HG03066 (cell line): ENCODE data around the gene SRL.

Source experiments
- ATAC-seq: cut with Tn5 transposase; IDR thresholded peaks from one replicate; pipeline ENCODE4 v1.9.1; 2021; ENCODE audit warnings: low read depth; ENCODE audit not compliant: unreplicated experiment

The SRL gene

DNA sequence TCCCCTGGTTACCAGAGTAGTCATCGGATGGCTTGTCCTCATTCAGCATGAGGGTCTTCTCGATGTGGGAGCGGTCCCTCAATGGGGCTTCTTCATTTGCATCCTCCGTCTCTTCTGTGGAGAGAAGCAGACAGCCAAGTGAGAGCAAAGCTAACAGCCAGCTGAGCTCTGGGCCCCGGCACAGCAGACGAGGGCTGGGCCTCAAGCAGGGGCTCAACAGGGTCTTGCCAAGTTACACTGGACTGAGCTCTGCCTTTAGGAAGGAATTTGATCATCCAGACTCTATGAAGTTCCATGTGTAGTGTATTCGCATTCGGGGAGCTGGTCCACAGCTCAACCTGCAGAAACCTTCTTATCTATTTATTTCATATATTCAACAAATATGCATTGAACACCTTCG is 37.4 kb downstream of the SRL start:
- no peak for ATAC-seq

DNA sequence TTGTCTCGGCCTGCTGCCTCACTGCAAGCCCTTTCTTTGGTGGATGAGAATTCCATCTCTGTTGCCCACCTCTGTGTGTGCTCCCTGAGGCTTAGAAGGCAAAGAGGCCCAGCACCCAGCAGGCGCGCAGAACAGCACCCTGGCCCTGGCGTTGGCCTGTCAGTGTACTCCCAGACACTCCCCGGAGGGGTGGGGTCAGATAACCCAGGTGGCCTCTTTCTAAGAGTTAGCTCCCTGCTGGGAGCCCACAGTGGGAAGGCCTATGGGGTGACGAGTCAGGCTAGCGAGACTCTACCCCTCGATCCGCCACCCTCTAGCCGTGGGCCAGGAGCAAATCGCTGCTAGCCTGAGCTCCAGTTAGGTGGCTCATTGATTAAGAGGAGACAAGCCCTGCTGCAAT is 38.1 kb downstream of the SRL start:
- ATAC-seq: no peak

DNA sequence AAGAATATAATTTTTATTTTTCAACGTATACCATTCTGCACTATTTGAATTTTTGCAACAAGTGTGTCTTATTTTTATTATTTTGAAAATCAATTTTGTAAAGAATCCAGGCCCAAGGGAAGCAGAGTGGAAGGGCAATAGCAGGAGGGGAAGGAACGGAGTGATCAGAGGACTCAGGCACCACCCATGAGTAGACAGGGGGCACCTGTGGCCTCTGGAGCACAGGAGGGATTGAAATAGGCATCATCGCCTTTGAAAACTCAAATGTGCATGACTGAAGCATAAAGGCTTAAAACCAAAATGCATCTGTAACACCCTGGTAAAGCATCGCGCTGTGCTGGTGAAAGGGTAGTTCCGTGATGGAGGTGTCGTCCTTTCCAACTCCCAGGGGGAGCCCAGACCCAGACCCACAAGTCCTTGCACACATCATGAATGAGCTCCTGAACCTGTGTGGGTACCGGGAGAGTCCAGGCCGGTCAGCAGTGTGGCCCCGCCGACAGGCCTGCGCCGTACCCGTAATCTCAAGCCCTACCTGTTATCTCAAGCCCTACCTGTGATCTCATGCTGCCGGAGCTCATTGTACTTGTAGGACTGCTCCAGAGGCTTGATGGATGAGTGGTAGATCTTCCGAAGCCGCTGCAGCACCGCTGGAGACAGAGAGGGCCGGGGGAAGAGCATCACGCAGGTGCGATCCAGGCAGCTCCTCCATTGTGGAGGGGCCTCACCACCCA is 39.1 kb downstream of the SRL start:
- ATAC-seq: no peak

DNA sequence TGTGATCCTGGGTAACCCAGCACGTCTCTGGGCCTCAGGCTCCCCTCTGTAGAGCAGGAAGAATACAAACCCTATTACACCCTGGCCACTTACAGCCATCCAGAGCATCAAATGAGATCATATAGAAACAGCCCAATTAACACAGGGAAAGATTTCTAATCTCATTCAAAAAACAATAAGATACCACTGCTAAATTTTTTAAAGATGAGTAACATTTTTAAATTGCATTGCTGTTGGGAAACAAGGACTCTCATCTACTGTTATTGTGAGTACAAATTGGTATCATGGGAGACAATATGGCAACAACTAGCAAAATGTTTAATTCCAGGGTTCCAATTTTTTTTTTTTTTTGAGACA is 41.1 kb downstream of the SRL start:
- no peak for ATAC-seq

DNA sequence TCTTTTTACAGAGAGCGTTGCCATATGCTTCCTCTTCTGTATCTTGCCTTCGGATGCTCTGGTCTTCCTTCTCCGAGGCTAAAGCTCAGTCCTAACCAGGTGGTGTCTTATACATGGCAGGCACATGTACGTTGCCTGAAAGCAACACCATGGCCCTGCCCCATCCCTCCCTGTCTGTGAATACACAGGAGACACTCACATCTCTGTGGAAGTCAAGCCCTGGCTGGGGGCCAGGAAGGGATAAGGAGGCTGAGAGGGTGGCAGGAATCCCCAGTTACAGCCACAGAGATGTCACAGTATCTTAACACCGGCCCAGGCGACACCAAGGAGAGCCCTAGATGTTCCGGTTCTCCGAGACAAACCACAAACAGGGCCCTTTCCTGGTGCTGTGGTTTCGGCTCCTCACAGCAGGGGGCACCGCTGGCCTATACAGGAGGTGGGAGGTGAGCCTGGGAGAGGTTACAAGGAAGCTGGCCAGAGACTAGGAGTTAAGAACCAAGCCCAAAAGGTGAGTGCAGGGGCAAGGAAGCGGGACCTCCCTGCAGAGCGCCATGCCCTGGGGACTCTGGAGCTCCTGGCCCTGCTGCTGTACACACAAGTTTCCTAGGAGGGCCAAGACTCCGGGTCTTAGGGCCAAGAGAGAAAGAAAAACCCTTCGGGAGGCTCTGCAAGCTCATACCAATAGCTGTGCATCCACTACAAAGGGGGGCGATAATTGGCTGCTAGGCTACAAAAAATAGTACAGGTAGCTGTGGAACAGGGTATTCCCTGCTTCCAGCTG is 41.7 kb downstream of the SRL start:
- ATAC-seq: no peak

DNA sequence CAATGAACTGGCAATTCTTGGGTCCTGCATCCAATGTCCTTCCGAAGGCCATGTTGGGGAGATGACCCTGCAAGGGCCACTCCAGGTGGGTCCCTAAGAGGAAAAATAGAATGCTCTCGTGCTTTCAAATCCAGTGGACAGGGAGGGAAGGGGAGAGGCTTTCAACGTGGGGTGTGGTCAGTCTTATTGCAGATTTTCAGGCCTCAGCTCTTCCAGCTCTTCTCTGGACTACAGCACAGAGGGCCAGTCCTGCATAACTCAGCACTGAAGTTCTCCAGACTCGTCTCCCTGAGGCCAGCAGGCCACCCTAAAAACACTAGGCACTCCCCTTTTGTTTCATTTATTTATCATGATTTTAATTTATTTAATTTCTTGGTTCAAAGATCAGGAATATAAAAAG is 43.1 kb downstream of the SRL start:
- no peak for ATAC-seq

DNA sequence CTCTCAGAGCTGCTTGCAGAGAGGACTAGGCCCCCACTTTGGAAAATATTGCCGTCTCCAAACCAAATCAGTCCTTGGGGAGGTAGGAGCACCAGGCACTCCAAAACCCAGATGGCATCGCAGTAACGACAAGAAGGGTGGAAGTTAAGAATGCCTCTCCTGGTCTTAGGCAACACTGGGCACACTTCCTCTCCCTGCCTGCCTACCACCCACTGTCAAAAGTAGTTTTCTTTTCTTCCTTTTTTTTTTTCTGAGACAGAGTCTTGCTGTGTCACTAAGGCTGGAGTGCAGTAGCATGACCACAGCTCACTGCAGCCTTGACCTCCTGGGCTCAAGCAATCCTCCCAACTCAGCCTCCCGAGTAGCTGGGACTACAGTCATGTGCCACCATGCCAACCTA is 47.2 kb downstream of the SRL start:
- ATAC-seq: no peak

DNA sequence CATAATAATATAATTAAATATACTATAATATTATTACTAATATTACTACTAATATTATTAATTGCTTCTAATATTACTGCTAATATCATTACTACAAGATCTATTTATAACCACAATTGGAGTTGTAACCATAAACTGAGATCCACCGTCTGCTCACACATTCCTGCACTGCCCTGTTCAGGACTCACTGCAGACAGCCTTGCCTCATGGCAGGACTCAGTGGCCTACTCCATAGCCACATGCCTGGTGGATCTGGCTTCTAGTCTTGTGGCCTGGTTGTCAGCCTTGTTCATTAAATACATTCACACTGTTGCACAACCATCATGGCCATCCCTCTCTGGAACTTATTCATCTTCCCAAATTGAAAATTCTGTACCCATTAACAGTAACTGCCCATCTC is 48.0 kb downstream of the SRL start:
- ATAC-seq: no peak

DNA sequence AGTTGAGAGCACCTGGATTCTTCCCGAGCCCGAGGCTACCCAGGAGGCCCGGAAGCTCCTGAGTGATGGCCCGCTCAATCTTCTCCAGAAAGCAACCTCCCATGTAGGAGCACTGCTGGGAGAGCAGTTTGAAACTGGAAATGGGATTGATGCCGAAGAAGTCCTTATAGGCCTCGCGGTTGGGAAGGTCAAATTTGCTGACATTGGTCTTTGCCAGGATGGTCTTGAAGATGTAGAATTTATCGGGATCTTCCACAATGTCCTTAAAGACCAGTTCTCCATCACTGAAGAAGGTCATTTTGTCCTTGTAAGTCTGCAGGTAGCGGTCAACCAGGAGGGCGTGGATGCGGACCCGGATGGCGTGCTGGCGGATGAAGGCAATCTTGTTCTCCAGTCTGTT is 49.7 kb downstream of the SRL start:
- no peak for ATAC-seq

DNA sequence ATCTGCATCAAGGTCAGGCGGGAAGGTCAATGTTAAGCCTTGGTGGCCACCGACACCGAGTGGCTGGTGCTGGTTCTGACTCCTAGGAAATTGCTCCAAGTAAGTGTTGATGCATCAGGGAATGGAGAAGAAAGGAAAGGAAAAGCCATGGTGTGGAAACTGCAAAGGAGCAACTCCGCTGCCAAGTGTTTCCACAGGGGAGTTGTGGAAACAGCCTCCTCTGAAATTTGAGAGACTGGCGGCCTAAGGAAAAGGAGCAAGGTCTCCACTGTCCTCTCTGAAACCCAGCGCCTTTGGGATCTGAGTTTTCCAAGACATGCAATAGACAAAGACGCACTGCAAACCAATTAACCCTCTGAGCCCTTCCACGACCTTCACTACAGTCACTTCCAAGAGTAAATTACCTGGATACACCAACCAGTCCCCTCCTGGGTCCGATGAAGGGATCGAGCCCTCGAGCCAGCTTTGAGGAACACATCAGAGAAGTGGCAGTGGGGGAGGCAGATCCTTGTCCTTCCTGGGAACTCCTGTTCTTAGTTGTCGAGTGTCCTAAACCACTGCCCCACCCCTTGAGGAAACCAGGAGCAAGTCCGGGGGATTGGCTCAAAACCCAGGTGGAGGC is 51.1 kb downstream of the SRL start:
- ATAC-seq: no peak

DNA sequence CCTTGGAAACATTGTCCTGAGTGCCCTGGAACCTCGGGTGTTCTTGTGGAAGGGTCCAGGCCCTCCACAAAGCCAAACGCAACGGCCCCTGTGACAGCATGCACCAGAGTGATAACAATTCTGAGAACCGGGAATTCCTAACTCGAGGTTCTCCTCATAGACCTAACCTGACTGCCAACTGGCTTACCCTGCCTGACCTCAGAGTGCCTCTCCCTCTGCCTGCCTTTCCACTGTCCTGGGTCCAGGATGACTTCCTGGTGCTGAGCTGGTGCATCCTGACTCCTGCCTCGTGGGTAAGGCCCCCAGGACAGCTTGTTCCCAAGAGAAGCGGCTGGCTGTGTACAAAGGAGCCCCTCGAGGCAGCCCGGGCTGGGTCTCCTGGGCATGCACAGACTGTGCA is 51.8 kb downstream of the SRL start:
- ATAC-seq: no peak

DNA sequence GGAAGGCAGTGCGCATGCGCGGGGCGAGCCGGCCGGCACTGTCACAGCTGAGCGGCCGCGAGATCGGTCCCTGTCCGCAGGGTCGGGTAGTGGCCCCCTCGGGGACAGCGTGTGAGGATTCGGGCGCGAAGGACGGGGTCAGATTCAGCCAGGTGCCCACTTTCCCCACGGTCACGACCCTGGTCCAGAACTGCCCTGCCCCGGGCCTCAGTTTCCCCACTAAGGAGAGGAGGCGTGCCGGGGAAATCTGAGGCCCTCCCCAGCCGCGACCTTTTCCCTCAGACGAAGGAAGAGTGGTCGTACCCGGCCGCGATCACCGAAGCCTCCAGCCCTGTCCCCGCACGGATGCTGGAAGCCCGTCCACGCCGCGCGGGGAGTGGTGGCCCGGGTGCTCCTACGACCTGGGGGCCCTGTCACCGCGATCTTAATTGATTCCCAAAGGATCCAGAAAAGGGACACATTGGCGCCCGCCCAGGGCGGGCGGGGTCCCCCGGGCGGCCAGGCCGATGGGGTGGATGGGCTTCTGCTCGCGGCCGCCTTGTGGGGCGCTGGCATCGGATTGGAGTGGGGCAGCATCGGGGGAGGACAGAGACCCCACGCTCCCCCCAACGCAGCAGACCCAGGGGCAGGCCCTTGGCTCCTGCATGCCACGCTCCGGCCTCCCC is 57.7 kb downstream of the SRL start:
- no peak for ATAC-seq

DNA sequence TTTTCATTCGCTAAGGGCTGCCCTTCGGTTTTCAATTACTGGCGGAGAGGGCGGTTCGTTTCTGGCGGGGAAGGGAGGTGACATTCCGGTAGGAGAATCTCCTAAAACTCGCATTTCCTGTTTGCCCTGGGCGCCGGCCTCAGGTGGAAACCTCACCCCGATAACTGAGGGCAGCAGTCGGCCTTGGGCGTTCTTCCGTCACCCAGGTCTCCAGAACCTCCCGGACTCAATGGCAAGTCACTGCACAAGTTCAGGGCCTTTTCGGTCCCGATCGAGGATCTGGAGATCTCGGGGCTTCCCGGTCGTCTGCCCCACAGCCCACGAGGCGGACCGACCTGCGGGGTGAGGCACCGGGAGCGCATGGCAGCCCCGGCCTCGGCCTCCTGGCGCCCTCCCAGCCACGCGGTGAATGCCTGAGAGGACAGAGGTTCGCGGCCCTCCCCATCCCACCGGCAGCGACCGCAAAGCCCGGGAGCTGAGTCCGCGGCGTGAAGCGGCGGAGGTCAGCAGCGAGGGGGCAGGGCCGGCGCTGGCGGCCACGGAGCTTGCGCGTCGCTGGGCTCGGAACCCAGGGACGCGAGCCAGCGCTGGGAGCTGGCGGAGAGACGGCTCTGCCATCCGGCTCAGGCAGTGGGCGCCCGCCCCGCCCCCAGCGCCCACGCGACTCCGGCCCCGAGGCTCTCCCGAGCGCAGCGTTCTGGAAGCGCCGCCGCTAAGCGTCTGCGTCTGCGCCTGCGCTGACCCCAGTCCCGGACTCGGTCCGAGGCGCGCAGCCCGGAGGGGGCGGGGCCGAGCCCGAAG is 58.4 kb downstream of the SRL start:
- peak; percentile 78 for ATAC-seq

DNA sequence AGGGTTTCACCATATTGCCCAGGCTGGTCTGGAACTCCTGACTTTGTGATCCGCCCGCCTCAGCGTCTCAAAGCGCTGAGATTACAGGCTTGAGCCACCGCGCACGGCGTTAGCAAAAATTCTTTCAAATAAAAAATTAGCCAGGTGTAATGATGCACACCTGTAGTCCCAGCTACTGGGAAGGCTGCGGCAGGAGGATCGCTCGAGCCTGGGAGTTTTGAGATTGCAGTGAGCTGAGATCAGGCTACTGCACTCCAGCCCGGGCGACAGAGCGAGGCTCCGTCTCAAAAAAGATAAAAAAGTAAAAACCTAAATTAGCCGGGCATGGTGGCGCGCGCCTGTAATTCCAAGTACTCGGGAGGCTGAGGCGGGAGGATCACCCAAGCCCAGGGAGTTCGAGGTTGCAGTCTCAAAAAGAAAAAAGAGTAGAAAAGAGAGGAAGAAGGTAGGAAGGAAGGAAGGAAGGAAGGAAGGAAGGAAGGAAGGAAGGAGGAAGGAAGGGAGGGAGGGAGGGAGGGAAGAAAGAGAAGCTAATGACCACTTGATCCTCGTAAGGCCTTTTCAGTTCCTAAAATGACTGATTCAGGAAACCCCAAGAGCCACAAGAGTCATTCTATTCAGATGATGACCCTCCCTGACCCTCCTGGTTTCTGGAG is 59.2 kb downstream of the SRL start:
- peak; percentile 34 for ATAC-seq

DNA sequence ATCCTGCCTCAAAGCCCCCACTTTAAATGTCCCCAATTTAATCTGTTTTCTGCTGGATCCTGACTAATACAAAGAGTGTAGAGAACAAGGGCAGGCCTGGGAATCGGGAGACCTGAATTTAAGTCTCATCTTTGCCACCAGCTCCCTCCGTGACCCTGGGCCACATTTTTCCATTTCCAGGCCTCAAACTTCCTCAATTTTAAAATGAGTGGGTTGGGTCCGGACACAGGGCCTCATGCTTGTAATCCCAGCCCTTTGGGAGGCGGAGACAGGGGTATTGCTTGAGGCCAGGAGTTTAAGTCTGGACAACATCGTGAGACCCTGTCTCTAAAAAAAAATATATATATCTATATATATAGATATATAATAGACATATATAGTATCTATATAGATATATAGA is 61.4 kb downstream of the SRL start:
- ATAC-seq: no peak

DNA sequence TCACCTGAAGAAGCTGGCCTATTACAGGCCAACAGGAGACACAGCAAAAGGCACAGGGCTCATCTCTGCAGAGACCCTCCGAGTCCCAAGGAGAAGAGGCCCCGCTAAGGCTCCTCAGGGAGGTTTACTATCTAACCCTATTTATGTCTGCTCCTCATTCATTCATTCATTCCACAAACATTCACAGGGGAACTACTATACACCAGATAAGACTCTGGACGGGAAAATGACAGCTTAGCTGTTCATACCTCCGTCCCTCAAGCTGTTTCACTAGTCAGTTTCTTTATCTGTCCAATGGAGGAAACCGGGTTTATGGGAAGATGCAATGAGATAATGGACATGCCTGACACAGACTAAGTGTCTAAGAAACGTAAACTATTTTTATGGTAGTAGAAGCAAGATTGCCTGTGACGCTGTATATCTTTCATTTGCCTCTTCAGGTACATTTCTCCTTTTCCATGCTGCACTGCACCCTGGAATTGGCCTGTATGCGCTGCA is 62.1 kb downstream of the SRL start:
- no peak for ATAC-seq

DNA sequence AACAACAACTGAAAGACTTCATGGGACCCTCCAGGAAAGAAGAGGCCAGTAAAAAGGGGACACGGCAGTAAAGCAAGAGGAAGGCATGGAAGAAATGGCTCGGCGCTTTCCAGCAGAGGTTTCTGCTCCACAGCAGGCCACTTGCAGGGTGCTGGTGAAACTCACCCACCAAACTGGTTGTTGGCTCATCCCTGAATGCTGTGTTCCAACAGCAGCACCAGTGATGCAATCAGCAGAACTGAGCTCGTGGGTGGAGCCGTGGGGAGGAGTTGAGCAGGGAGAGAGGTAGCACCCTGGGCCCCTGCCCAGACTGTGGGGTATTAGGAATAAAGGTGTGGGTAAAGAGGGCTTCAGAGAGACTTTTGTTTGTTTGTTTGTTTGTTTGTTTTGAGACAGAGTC is 62.9 kb downstream of the SRL start:
- ATAC-seq: no peak

DNA sequence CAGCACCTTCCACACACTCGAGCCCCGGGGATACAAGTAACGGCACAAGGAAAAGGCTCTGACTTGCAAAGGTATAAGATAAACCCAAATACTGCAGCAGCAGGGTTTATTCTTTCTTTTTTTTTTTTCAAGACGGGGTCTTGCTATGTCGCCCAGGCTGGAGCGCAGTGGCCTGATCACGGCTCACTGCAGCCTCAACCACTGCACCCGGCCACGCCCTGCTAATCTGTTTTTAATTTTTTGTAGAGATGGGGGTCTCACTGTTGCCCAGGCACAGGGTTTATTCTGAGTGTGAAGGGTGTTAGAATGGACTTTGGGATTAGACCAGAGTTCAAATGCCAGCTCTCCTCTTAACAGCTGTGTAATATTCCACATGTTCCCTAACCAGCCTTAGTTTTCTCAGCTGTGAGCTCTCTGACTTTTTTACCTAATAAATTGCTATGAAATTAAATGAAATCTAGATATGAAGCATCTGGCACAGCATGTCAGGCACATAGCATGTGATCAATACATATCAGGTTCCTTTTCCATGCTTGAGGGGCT is 63.3 kb downstream of the SRL start:
- no peak for ATAC-seq

DNA sequence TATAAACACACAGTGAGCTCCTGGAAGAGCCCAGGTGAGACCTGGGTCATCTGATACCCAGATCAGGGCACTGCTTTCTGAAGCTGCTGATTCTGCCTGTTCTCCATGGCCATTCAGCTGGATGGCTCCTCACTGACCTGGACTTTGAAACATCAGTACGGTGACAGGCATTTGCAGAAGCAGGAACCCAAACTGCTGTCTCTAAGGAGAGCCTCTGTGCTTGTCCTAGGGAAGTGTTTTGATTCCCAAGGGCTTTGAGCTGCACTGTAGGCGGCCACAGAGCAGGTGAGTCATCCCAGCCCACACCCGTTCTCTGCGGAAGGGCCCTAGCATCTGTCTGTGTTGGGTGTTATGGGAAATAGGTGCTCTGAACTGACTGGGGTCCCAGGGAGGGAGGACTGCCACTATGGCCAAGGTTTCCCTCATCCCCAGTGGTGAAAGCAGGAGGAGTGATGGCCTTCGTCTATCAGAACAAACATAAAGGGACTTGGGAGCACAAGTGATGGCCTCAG is 64.9 kb downstream of the SRL start:
- ATAC-seq: peak; percentile 44
